Measurements from ENCODE around the gene ARMC6. TPM values are rescaled to one million over a fixed set of nuclear protein-coding genes. Genes with fewer than 3 reads are reported as not detected.

ARMC6 gene
- total RNA-seq, 4 donors from 2014 or later, result 18.2 to 26.3 (median 24.5) TPM

DNA sequence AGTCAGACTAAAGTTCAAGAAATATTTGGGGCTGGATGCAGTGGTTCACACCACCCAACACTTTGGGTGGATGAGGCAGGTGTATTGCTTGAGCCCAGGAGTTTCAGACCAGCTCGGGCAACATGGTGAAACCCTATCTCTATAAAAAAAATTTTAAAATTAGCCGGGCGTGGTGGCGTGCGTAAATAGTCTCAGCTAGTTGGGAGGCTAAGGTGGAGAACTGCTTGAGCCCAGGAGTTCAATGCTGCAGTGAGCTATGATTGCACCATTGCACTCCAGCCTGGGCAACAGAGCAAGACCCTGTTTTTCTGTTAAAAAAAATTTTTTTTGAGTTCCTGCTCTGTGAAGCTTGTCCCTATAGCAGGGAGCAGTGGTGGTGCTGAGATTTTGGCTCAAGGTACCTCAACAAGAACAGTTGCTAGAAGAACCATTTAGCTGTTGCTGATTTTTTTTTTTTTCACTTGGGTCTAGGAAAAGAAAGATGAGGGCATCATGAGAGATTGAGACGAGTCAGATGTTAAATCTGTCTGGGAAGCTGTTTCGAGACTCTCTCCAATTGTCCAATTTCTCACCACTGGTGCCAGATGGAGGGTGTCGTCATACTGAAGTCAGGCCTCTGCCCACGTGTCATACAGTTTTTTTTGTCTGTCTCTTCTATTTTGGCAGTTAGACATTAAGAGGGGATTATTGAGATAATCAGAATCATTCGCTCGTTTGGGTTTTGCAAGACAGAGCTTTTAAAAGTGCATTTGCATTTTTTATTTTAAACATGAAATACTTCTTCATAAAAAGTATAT is 34.1 kb downstream of the ARMC6 start:
- H3K9me3 ChIP-seq, result no peaks in the 10 kb centered on the region
- no peak overlapping the region for H3K27ac ChIP-seq
- no peak for TF ChIP-seq POLR2A (IDR thresholded peaks at IDR 0.05)
- TF ChIP-seq, protein P1, sequence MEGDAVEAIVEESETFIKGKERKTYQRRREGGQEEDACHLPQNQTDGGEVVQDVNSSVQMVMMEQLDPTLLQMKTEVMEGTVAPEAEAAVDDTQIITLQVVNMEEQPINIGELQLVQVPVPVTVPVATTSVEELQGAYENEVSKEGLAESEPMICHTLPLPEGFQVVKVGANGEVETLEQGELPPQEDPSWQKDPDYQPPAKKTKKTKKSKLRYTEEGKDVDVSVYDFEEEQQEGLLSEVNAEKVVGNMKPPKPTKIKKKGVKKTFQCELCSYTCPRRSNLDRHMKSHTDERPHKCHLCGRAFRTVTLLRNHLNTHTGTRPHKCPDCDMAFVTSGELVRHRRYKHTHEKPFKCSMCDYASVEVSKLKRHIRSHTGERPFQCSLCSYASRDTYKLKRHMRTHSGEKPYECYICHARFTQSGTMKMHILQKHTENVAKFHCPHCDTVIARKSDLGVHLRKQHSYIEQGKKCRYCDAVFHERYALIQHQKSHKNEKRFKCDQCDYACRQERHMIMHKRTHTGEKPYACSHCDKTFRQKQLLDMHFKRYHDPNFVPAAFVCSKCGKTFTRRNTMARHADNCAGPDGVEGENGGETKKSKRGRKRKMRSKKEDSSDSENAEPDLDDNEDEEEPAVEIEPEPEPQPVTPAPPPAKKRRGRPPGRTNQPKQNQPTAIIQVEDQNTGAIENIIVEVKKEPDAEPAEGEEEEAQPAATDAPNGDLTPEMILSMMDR (IDR thresholded peaks at IDR 0.05), result no peak
- no peaks in the 10 kb centered on the region for H3K36me3 ChIP-seq
- no peak for DNase-seq
- H3K4me1 ChIP-seq, result peaks cover 0 to 22% (median 4%) of the 10 kb centered on the region in 4 donors
- no peaks in the 10 kb centered on the region for H3K27me3 ChIP-seq
- no peak overlapping the region for H3K4me3 ChIP-seq

DNA sequence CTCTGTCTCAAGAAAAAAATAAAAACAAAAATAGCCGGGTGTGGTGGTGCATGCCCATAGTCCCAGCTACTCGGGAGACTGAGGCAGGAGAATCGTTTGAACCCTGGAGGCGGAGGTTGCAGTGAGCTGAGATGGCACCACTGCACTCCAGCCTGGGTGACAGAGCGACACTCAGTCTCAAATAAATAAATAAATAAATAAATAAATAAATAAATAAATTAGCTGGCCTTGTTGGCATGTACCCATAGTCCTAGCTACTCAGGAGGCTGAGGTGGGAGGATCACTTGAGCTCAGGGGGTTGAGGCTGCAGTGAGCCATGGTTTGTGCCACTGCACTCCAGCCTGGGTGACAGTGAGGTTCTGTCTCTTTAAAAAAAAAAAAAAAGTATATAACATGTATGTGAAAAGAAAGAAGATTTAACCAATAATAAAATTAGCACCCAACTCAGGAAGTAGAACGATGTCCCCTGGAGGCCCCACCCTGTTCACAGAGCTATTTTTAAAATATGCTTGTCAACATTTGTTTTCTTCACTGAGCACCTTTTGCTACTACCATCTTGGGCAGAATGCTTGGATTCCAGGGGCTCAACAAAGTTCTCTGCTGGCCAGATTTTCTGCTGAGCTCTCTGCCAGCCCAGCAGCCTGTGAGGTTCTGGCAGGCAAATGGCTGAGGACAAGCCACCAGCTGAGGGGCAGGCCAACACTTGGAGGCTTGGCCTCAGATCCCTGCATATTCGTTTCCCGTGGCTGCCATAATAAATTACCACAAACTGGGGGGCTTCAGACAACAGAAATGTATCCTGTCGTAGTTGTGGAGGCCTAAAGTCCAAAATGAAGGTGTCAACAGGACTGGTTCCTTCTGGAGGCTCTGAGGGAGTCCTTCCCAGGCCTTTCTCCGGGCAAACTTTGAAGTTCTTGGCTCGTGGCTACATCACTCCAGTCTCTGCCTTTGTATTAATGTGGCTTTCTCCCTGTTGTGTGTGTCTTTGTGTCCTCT is 35.6 kb downstream of the ARMC6 start:
- Histone ChIP-seq H3K9me3 (no peaks in the 10 kb centered on the region), H3K27ac (peak overlapping the region in 2 of 4 donors; percentile 20 to 38), H3K4me1 (peaks cover 0 to 22% (median 2%) of the 10 kb centered on the region in 4 donors), H3K27me3 (no peaks in the 10 kb centered on the region), H3K36me3 (no peaks in the 10 kb centered on the region), H3K4me3 (no peak overlapping the region)
- TF ChIP-seq POLR2A (IDR thresholded peaks at IDR 0.05), result no peak
- TF ChIP-seq, protein P1 (IDR thresholded peaks at IDR 0.05), result no peak
- no peak for DNase-seq

DNA sequence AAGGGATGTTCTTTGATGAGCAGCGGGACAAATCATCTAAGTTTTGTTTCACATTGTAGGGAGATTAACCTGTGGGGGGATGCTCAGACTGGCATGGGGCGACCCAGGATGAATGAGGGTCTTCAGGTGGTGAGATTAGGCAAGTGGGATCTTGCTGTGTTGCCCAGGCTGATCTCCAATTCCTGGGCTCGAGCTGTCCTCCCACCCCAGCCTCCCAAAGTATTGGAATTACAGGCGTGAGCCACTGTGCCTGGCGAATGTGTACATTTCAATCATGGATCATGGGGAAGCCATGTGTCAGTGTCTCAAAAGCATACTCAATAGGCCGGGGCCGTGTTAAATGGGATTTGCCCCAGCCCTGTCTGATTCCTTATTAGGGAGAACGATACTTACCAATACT is 38.5 kb downstream of the ARMC6 start:
- H3K4me1 ChIP-seq, result peaks cover 0 to 5% (median 0%) of the 10 kb centered on the region in 4 donors
- H3K36me3 ChIP-seq, result no peaks in the 10 kb centered on the region
- H3K4me3 ChIP-seq, result no peak overlapping the region
- DNase-seq, result no peak
- no peak for TF ChIP-seq POLR2A (IDR thresholded peaks at IDR 0.05)
- TF ChIP-seq, protein P1 (IDR thresholded peaks at IDR 0.05), result no peak
- H3K27me3 ChIP-seq, result no peaks in the 10 kb centered on the region
- H3K27ac ChIP-seq, result no peak overlapping the region
- H3K9me3 ChIP-seq, result no peaks in the 10 kb centered on the region

DNA sequence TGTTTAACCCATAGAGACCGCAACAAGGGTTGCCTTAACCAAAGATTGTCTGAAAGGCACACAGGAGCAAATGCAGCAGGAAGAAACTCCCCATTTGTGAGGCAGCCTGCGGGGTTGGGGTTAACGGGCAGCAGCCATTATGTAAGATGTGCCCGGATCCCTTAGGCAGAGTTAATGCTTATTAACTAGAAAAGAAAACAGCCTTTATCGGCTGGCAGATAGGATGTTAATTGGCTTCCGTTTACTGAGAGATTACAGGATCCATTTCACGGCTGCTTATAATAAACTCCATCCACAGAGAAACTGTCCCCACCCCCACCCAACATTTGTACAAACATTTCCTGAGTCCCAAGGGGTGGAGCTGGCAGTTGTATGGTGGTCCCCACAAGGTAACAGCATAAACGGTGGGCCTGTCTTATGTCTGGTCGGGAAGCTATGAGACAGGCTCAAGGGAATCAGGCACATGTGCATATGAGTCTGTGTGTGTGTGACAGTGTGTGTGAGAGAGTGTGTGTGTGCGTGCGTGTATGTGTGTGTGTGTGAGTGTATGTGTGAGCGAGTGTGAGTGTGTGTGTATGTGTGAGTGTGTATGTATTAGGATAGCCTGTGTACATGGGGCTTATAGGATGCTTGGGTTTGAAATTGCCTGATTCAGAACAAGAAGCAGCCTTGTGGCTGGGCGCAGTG is 40.9 kb downstream of the ARMC6 start:
- H3K4me3 ChIP-seq, result no peak overlapping the region
- H3K27me3 ChIP-seq, result no peaks in the 10 kb centered on the region
- H3K9me3 ChIP-seq, result no peaks in the 10 kb centered on the region
- H3K27ac ChIP-seq, result no peak overlapping the region
- H3K4me1 ChIP-seq, result no peaks in the 10 kb centered on the region
- TF ChIP-seq POLR2A (IDR thresholded peaks at IDR 0.05), result no peak
- TF ChIP-seq, protein P1 (IDR thresholded peaks at IDR 0.05), result no peak
- DNase-seq, result no peak
- H3K36me3 ChIP-seq, result no peaks in the 10 kb centered on the region

DNA sequence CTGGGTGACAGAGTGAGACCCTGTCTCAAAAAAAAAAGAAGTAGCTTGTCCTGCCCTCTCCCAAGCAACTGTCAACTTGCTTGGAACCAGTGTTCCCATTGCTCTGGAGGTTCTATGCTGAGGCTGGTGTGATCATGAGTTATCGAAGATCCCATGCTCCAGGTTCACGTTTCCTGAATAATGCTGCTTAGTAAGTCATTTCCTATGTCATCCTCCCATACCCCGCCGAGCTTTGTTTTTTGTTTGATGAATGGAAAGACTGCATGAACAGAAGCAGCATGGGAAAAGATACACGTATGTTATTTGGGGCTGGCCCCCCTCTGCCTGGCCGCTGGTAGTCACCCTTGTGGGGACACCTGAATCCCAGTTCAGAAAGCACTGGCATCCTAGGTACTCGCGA is 41.7 kb downstream of the ARMC6 start:
- H3K4me1 ChIP-seq, result no peaks in the 10 kb centered on the region
- H3K27ac ChIP-seq, result no peak overlapping the region
- H3K27me3 ChIP-seq, result no peaks in the 10 kb centered on the region
- H3K4me3 ChIP-seq, result no peak overlapping the region
- DNase-seq, result no peak
- no peaks in the 10 kb centered on the region for H3K9me3 ChIP-seq
- TF ChIP-seq POLR2A (IDR thresholded peaks at IDR 0.05), result no peak
- TF ChIP-seq, protein P1 (IDR thresholded peaks at IDR 0.05), result no peak
- no peaks in the 10 kb centered on the region for H3K36me3 ChIP-seq
